ENCODE results near the gene LMF1.
A peak's percentile ranks its signal among the peaks of the same experiment; 100 is the strongest.

The LMF1 gene

DNA sequence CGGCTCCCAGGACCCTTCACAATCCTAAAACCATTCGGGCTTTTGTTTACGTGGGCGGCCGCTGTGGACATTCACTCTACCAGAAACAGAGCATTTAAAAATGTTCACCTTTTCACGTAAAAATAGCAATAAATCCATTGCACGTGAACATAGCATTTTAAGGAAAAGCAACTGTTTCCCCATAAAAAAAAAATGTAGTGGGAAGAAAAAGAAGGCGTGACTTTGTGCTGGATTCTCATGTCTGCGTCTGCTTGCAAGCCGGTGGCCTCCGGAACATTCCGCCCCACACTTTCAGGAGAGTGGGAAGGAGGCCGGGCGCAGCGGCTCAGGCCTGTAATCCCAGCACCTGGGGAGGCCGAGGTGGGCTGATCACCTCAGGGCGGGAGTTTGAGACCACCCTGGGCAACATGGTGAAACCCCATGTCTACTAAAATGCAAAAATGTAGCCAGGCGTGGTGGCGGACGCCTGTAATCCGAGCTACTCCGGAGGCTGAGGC, 156.8 kb downstream of the LMF1 start:
- TF ChIP-seq, protein P1, sequence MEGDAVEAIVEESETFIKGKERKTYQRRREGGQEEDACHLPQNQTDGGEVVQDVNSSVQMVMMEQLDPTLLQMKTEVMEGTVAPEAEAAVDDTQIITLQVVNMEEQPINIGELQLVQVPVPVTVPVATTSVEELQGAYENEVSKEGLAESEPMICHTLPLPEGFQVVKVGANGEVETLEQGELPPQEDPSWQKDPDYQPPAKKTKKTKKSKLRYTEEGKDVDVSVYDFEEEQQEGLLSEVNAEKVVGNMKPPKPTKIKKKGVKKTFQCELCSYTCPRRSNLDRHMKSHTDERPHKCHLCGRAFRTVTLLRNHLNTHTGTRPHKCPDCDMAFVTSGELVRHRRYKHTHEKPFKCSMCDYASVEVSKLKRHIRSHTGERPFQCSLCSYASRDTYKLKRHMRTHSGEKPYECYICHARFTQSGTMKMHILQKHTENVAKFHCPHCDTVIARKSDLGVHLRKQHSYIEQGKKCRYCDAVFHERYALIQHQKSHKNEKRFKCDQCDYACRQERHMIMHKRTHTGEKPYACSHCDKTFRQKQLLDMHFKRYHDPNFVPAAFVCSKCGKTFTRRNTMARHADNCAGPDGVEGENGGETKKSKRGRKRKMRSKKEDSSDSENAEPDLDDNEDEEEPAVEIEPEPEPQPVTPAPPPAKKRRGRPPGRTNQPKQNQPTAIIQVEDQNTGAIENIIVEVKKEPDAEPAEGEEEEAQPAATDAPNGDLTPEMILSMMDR (conservative IDR thresholded peaks at IDR 0.05; ENCODE audit: low read length), result no peak
- no peak for DNase-seq (ENCODE audit: low read depth)
- no peak overlapping the region for H3K4me3 ChIP-seq (ENCODE audit: low read length)

DNA sequence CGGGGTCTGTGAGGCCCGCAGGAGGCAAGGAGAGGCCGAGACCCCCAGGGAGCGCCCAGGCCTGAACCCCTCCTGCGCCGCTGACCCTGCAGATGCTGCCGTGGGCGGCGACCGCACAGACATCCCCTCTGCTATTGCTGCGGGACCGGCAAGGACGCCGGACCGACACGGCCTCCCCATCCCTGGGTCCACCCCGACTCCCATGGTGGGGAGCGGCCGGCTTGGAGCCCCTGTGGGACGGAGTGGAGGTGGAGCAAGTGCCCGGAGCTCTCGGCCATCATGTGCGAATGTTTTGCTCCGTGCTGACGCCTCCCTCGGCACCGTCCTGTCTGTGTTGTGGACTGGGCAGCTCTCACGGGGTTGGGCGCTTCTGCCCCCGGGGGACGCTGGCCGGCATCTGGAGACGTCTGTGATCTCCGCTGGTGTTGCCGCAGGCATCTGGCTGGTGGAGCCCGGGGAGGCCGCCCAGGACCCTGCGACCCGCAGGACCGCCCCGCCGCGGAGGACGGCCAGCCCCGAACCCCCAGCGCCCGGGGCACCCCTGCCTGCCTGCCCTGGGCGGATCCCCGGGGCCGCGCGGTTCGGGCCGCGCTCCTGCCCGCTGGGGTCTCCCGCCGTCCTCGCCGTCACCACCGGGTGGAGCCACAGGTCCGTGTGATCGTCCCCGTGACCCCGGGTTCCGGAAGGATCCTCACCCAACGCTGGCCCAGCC, 157.4 kb downstream of the LMF1 start:
- peak overlapping the region; percentile 35 for H3K4me3 ChIP-seq (ENCODE audit: low read length)
- TF ChIP-seq, protein P1 (conservative IDR thresholded peaks at IDR 0.05; ENCODE audit: low read length), result peak; percentile 57
- DNase-seq (ENCODE audit: low read depth), result peak; percentile 6

DNA sequence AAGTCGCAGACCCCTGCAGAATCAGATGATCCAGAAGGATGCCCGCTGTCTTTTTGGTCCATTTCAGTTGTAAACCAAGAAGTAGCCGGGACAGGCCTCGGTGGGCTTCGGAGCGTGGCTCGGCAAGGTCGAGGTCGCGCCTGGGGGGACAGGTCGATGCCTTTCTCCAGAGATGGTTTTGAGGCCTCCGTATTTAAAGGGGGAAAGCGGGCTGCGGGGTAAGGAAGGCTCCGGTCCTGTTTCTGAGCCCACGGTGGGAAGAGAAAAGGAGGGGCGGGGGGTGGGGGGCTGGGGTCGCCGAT, 162.7 kb downstream of the LMF1 start:
- peak overlapping the region; percentile 77 for H3K4me3 ChIP-seq (ENCODE audit: low read length)
- TF ChIP-seq, protein P1 (conservative IDR thresholded peaks at IDR 0.05; ENCODE audit: low read length), result no peak
- no peak for DNase-seq (ENCODE audit: low read depth)

DNA sequence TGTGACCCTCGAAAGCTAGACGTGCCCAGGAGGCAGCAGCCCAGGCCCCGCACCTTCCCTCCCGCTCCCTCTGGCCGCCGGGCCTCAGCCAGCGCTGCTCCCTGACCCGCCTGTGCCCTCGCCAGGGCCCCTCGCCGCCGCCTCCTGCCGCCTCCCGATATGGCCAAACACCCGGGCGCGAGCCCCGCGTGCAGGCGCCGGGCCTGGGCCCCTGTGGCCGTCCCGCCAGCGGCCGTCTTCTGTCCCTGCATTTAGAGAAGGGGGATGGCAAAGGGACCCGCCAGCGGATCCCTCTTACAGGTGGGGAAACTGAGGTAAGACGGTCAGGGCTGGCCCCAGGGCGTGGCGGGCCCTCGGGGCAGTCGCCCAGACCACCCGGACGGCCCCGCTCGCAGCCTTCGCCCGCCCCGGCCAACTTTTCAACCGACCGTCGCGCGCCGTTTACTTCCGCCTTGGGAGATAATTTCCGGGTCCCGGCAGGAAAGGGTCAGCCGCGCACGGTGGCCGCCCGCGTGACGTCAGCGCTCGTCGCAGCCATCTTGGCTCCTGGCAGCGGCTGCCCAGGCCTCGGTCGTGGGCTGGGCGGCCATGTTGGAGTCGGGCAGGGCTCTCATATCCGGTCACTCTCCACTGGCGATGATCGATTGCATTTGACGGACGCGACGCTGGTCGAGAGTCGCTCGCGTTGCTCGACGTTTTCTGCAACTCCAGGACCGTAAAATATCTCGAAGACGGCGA, 163.3 kb downstream of the LMF1 start:
- peak overlapping the region; percentile 77 for H3K4me3 ChIP-seq (ENCODE audit: low read length)
- DNase-seq (ENCODE audit: low read depth), result peak; percentile 88
- TF ChIP-seq, protein P1 (conservative IDR thresholded peaks at IDR 0.05; ENCODE audit: low read length), result no peak

DNA sequence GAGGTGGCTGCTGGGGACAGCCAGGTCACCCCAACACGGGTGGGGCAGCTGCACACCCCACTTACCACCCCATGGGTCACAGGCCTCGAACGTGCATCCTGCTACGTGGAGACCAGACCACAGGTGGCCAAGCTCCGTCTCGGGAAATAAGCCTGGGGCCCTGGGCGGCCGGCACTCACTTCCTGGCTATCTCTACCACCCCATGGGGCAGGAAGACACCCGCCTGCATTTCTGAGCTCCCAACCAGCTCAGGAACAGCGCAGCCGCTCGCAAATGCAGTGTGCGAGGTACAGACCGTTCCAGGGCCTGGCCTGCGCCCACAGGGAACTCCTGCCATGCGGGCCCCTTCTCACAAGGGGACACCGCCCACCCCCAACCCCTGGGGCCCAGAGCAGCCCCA, 165.3 kb downstream of the LMF1 start:
- TF ChIP-seq, protein P1 (conservative IDR thresholded peaks at IDR 0.05; ENCODE audit: low read length), result no peak
- no peak for DNase-seq (ENCODE audit: low read depth)
- H3K4me3 ChIP-seq (ENCODE audit: low read length), result no peak overlapping the region

DNA sequence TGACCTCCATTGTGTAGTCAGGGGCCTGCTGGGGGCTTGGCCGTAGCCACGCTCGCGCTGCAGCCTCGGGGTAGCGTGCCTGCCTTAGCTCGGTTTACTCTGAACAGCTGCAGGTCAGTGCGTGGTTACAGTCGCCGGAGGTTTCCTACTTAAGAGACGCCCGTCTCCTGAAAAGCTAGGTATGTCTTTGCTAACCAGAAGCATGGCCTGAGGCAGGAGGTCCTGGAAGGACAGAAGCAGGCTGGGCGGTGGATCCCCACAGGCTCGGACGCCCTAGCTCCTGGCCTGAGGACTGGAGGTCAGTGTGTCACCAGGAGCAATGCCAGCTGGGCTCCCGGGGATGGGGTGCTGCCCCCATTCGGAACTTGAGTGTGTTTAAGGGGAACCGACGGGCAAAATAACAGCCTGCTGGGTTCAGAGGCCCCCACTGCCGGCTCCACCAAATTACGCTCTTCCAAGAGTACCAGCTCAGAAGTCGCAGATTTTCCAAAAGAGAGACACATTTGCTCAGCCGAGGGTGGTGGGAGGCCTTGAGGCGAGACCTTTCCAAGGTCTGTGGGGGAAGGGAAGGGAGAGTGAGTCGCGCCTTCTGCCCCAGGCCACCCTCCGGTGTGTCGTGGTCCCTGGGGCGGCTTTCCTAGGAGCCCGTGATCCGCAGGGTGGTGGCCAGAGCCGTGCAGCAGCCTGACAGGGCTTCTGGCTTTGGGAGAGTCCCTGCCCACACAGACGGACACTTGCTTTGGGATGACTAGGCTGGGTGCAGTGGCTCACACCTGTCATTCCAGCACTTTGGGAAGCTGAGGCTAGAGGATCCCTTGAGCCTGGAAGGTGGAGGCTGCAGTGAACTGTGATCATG, 166.4 kb downstream of the LMF1 start:
- TF ChIP-seq, protein P1 (conservative IDR thresholded peaks at IDR 0.05; ENCODE audit: low read length), result no peak
- no peak for DNase-seq (ENCODE audit: low read depth)
- no peak overlapping the region for H3K4me3 ChIP-seq (ENCODE audit: low read length)

All from AG10803 (cell line).